ENCODE measurements around the gene GJB3. TPM values are rescaled to one million over a fixed set of nuclear protein-coding genes. Genes with fewer than 3 reads are reported as not detected.

The GJB3 gene
- total RNA-seq, 1 experiment from 2014 or later: 0.96 TPM

DNA sequence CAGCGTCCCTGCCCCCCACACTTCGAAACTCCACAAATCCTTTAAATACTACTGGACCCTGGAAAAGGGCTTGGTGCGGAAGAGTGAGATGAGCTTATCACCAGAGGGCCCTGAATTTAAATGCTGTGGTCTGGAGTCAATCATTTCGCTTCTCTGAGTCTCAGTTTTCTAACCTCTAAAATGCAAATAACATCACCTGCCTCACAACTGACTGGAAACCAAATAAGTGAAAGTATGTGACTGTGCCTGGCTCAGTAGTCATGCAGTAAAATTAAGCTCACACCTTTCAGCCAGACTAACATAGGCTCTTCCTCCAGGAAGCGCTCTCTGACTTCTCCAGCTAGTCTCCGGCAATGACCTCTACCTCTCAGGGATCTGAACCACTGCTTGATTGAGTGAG, 16.0 kb downstream of the GJB3 start:
- no peak overlapping the region for H3K9ac ChIP-seq (ENCODE audit: extremely low read depth, insufficient read length, low read length)
- H3K18ac ChIP-seq (ENCODE audit: insufficient read length, low read depth, low read length): no peak overlapping the region
- no peaks in the 10 kb centered on the region; the same call in 1 of the 2 replicates for H3K4me1 ChIP-seq (ENCODE audit: insufficient read depth, low read length)
- no peak overlapping the region for H4K91ac ChIP-seq (ENCODE audit: insufficient read length, low read depth, low read length)
- H3K27ac Mint-ChIP-seq: peak overlapping the region in 1 of 3 experiments; percentile 5; a peak in 1 of 7 replicates
- H3K27me3 Mint-ChIP-seq (ENCODE audit: low read depth): peaks cover 26% of the 10 kb centered on the region
- H3K79me1 ChIP-seq (ENCODE audit: insufficient read depth, low read depth, low read length, poor library complexity, severe bottlenecking): no peaks in the 10 kb centered on the region
- H4K5ac ChIP-seq (ENCODE audit: insufficient read length, low read depth, low read length): no peak overlapping the region
- no peaks in the 10 kb centered on the region; a peak in 2 of 7 replicates for H3K36me3 Mint-ChIP-seq (ENCODE audit: insufficient read depth in 1 of 3, low read depth in 3 of 3)
- H4K8ac ChIP-seq (replicated peaks; ENCODE audit: insufficient read length, low read depth, low read length): no peak overlapping the region
- H3K79me2 ChIP-seq (ENCODE audit: insufficient read depth, low read length): no peaks in the 10 kb centered on the region
- H3K14ac ChIP-seq (ENCODE audit: insufficient read depth, low read length): no peak overlapping the region
- H2BK12ac ChIP-seq (ENCODE audit: insufficient read length, low read depth, low read length): no peak overlapping the region
- no peak overlapping the region for H2BK15ac ChIP-seq (ENCODE audit: low read depth, low read length)
- no peak overlapping the region for H2BK120ac ChIP-seq (ENCODE audit: low read depth, low read length, poor library complexity, severe bottlenecking)
- H2AK5ac ChIP-seq (ENCODE audit: insufficient read length, low read length): no peak overlapping the region
- DNase-seq: no peak
- H4K20me1 ChIP-seq (ENCODE audit: control insufficient read depth, insufficient read depth, insufficient read length): no peaks in the 10 kb centered on the region
- H3K4me3 Mint-ChIP-seq: 0 out of 5 replicates have a peak overlapping the region, but pooled peaks of 1 of the 2 experiments have one; percentile 33
- peaks cover 17 to 18% of the 10 kb centered on the region in 2 experiments for H3K4me1 Mint-ChIP-seq
- no peaks in the 10 kb centered on the region for H3K23me2 ChIP-seq (ENCODE audit: insufficient read length, low read depth, low read length, poor library complexity, severe bottlenecking)
- no peak overlapping the region for H3K56ac ChIP-seq (ENCODE audit: insufficient read length, low read depth, low read length)
- H3K9me3 ChIP-seq (ENCODE audit: control insufficient read depth, low read depth, low read length): no peaks in the 10 kb centered on the region
- H3K27me3 ChIP-seq (ENCODE audit: insufficient read depth, low read length): no peaks in the 10 kb centered on the region; the same call in 1 of the 2 replicates
- H3T11ph ChIP-seq (ENCODE audit: low read length): no peak overlapping the region
- no peak overlapping the region for H3K23ac ChIP-seq (ENCODE audit: insufficient read length, low read depth, low read length)
- H2AFZ ChIP-seq (ENCODE audit: low read length): no peak overlapping the region
- TF ChIP-seq, protein P1, sequence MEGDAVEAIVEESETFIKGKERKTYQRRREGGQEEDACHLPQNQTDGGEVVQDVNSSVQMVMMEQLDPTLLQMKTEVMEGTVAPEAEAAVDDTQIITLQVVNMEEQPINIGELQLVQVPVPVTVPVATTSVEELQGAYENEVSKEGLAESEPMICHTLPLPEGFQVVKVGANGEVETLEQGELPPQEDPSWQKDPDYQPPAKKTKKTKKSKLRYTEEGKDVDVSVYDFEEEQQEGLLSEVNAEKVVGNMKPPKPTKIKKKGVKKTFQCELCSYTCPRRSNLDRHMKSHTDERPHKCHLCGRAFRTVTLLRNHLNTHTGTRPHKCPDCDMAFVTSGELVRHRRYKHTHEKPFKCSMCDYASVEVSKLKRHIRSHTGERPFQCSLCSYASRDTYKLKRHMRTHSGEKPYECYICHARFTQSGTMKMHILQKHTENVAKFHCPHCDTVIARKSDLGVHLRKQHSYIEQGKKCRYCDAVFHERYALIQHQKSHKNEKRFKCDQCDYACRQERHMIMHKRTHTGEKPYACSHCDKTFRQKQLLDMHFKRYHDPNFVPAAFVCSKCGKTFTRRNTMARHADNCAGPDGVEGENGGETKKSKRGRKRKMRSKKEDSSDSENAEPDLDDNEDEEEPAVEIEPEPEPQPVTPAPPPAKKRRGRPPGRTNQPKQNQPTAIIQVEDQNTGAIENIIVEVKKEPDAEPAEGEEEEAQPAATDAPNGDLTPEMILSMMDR (conservative IDR thresholded peaks at IDR 0.05): no peak
- WGBS (ENCODE audit: extremely low coverage, insufficient read length, low lambda C conversion rate): no CpG with 5 or more reads among the region's 6 CpGs
- H3K4me2 ChIP-seq (ENCODE audit: insufficient read depth, insufficient read length, low read length): no peak overlapping the region
- no peak overlapping the region for H2BK5ac ChIP-seq (ENCODE audit: insufficient read length, low read length)
- no peaks in the 10 kb centered on the region; a peak in 1 of 5 replicates for H3K9me3 Mint-ChIP-seq
- H3K27ac ChIP-seq (ENCODE audit: insufficient read length, low read depth, low read length): no peak overlapping the region
- H3K4ac ChIP-seq (ENCODE audit: low read depth, low read length): no peak overlapping the region
- H2BK20ac ChIP-seq (ENCODE audit: low read depth, low read length, poor library complexity, severe bottlenecking): no peak overlapping the region
